H9 (cell line): ENCODE measurements around the gene ISYNA1. TPM values are rescaled to one million over a fixed set of nuclear protein-coding genes. Genes with fewer than 3 reads are reported as not detected.

Experiments used
- DNase-seq: peaks from one replicate; pipeline ENCODE4 v3.0.0-alpha.2; 2017
- H2AFZ ChIP-seq: one replicate; pipeline ENCODE4 v1.6.1; 2013; ENCODE audit warnings: mild to moderate bottlenecking, low read length, control low read depth, moderate library complexity
- H2AK5ac ChIP-seq: 2 replicates; pipeline ENCODE4 v1.6.1; 2013; ENCODE audit warnings: low read length, control low read depth, mixed read lengths; ENCODE audit not compliant: insufficient read length
- H2BK120ac ChIP-seq: one replicate; pipeline ENCODE4 v1.6.1; 2013; ENCODE audit warnings: low read depth, mild to moderate bottlenecking, low read length, control low read depth, inconsistent platforms; ENCODE audit not compliant: poor library complexity, severe bottlenecking
- H2BK12ac ChIP-seq: 2 replicates; pipeline ENCODE4 v1.6.1; 2013; ENCODE audit warnings: low read length, control low read depth, mixed read lengths, low read depth; ENCODE audit not compliant: insufficient read length
- H2BK15ac ChIP-seq: 2 replicates; pipeline ENCODE4 v1.6.1; 2013; ENCODE audit warnings: low read depth, low read length, control low read depth
- H2BK20ac ChIP-seq: one replicate; pipeline ENCODE4 v1.6.1; 2013; ENCODE audit warnings: low read depth, mild to moderate bottlenecking, low read length, control low read depth, inconsistent platforms; ENCODE audit not compliant: poor library complexity, severe bottlenecking
- H2BK5ac ChIP-seq: 2 replicates; pipeline ENCODE4 v1.6.1; 2013; ENCODE audit warnings: low read length, control low read depth, mixed read lengths; ENCODE audit not compliant: insufficient read length
- H3K14ac ChIP-seq: 2 replicates; pipeline ENCODE4 v1.6.1; 2013; ENCODE audit warnings: low read length, control low read depth; ENCODE audit not compliant: insufficient read depth
- H3K18ac ChIP-seq: 2 replicates; pipeline ENCODE4 v1.6.1; 2013; ENCODE audit warnings: low read depth, mild to moderate bottlenecking, mixed read lengths, low read length, control low read depth; ENCODE audit not compliant: insufficient read length
- H3K23ac ChIP-seq: 2 replicates; pipeline ENCODE4 v1.6.1; 2013; ENCODE audit warnings: low read length, control low read depth, mixed read lengths, low read depth; ENCODE audit not compliant: insufficient read length
- H3K23me2 ChIP-seq: 2 replicates; pipeline ENCODE4 v1.6.1; 2013; ENCODE audit warnings: low read depth, mild to moderate bottlenecking, mixed read lengths, low read length, control low read depth; ENCODE audit not compliant: insufficient read length, poor library complexity, severe bottlenecking
- H3K27ac ChIP-seq: 2 replicates; pipeline ENCODE4 v1.5.1; 2013; ENCODE audit warnings: low read length, control low read depth, mixed read lengths, low read depth; ENCODE audit not compliant: insufficient read length
- H3K27me3 ChIP-seq: 2 replicates; pipeline ENCODE4 v1.6.1; 2013; ENCODE audit warnings: low read length, control low read depth, inconsistent platforms; ENCODE audit not compliant: insufficient read depth
- H3K4ac ChIP-seq: 2 replicates; pipeline ENCODE4 v1.6.1; 2013; ENCODE audit warnings: low read depth, mild to moderate bottlenecking, control low read depth, inconsistent platforms, low read length, moderate library complexity
- H3K4me1 ChIP-seq: 2 replicates; pipeline ENCODE4 v1.6.1; 2013; ENCODE audit warnings: low read length, control low read depth, inconsistent platforms; ENCODE audit not compliant: insufficient read depth
- H3K4me2 ChIP-seq: 2 replicates; pipeline ENCODE4 v1.6.1; 2013; ENCODE audit warnings: low read length, control low read depth, mixed read lengths; ENCODE audit not compliant: insufficient read length, insufficient read depth
- H3K56ac ChIP-seq: 2 replicates; pipeline ENCODE4 v1.6.1; 2013; ENCODE audit warnings: low read depth, mild to moderate bottlenecking, mixed read lengths, low read length, control low read depth; ENCODE audit not compliant: insufficient read length
- H3K79me1 ChIP-seq: 2 replicates; pipeline ENCODE4 v1.6.1; 2013; ENCODE audit warnings: low read depth, mild to moderate bottlenecking, moderate library complexity, low read length, control low read depth, inconsistent platforms; ENCODE audit not compliant: insufficient read depth, poor library complexity, severe bottlenecking
- H3K79me2 ChIP-seq: 2 replicates; pipeline ENCODE4 v1.6.1; 2013; ENCODE audit warnings: low read length, control low read depth, inconsistent platforms; ENCODE audit not compliant: insufficient read depth
- H3K9ac ChIP-seq: 2 replicates; pipeline ENCODE4 v1.6.1; 2013; ENCODE audit warnings: low read length, control low read depth, mixed read lengths; ENCODE audit not compliant: insufficient read length; ENCODE audit errors: extremely low read depth
- H3K9me3 ChIP-seq: one replicate; pipeline ENCODE4 v1.6.1; 2013; ENCODE audit warnings: low read depth, low read length, inconsistent platforms; ENCODE audit not compliant: control insufficient read depth
- H3T11ph ChIP-seq: one replicate; pipeline ENCODE4 v1.6.1; 2013; ENCODE audit warnings: mild to moderate bottlenecking, low read length, control low read depth, inconsistent platforms
- H4K20me1 ChIP-seq: one replicate; pipeline ENCODE4 v1.6.1; 2013; ENCODE audit not compliant: control insufficient read depth, insufficient read length, insufficient read depth
- H4K5ac ChIP-seq: 2 replicates; pipeline ENCODE4 v1.6.1; 2013; ENCODE audit warnings: low read depth, mild to moderate bottlenecking, mixed read lengths, low read length, control low read depth; ENCODE audit not compliant: insufficient read length
- H4K8ac ChIP-seq: replicated peaks from 2 replicates; pipeline ENCODE4 v1.6.1; 2013; ENCODE audit warnings: low read length, control low read depth, mixed read lengths, low read depth; ENCODE audit not compliant: insufficient read length
- H4K91ac ChIP-seq: 2 replicates; pipeline ENCODE4 v1.6.1; 2013; ENCODE audit warnings: low read depth, mild to moderate bottlenecking, moderate library complexity, mixed read lengths, low read length, control low read depth; ENCODE audit not compliant: insufficient read length
- H3K27ac Mint-ChIP-seq, 3 experiments: 2 replicates in 2 of 3; 3 replicates in 1 of 3; pipeline ENCODE4 v1.8.0; 2020 to 2021; ENCODE audit warnings: mixed read lengths in 3 of 3, mild to moderate bottlenecking in 1 of 3, moderate library complexity in 1 of 3
- H3K27me3 Mint-ChIP-seq: 2 replicates; pipeline ENCODE4 v1.8.0; 2021; ENCODE audit warnings: low read depth, mild to moderate bottlenecking, moderate library complexity, mixed read lengths
- H3K36me3 Mint-ChIP-seq, 3 experiments: 2 replicates in 2 of 3; 3 replicates in 1 of 3; pipeline ENCODE4 v1.8.0; 2020 to 2021; ENCODE audit warnings: low read depth in 3 of 3, mixed read lengths in 3 of 3; ENCODE audit not compliant: insufficient read depth in 1 of 3
- H3K4me1 Mint-ChIP-seq, 2 experiments: 2 replicates each; pipeline ENCODE4 v1.8.0; 2020; ENCODE audit warnings: mixed read lengths in 2 of 2
- H3K4me3 Mint-ChIP-seq, 2 experiments: 2 replicates in 1 of 2; 3 replicates in 1 of 2; pipeline ENCODE4 v1.8.0; 2020 to 2021; ENCODE audit warnings: mild to moderate bottlenecking in 2 of 2, mixed read lengths in 2 of 2, moderate library complexity in 1 of 2
- H3K9me3 Mint-ChIP-seq, 2 experiments: 2 replicates in 1 of 2; 3 replicates in 1 of 2; pipeline ENCODE4 v1.8.0; 2020; ENCODE audit warnings: mild to moderate bottlenecking in 2 of 2, mixed read lengths in 2 of 2, moderate library complexity in 1 of 2
- CTCF ChIP-seq: fragments of 200-600 bp; sonication (generic); conservative IDR thresholded peaks from 3 replicates; pipeline ENCODE4 v1.8.0; 2021; ENCODE audit warnings: antibody characterized with exemption, mild to moderate bottlenecking
- WGBS: extraction: QIAGEN DNeasy Blood & Tissue Kit; methylation state at CpG from one replicate; pipeline ENCODE4 v1.1.7; 2013; ENCODE audit warnings: missing lambda C conversion rate, low lambda C conversion rate, mixed read lengths; ENCODE audit not compliant: insufficient read length; ENCODE audit errors: extremely low coverage; 5-methylcytosine and 5-hydroxymethylcytosine counted together
- total RNA-seq: library from RNA; stranded (reverse); gene quantifications from 2 replicates; pipeline ENCODE4 v1.2.1, GENCODE V29; 2021

Gene ISYNA1
- total RNA-seq, 1 experiment from 2014 or later: 241 TPM

DNA sequence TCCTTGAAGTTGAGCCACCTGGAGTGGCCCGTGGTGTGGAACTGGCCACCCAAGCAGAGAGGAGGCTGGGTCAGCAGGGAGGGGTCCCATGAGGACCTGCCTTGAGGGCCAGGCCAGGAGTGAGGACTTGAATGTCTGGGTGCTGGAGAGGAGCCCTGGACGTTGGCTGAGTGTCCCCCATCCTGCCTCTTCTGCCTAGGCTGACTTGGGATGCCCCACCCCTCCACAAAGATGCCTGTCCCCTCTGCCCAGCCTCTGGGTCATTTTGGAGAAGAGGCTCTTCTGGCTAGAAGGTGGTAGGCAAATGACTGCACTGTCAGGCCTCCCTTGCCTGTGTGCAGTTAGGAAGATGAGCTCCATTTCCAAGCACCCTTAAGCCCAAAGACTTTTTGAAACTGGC lies 17.0 kb downstream of the ISYNA1 start:
- Histone ChIP-seq H4K20me1 (no peaks in the 10 kb centered on the region), H4K91ac (no peak overlapping the region), H3K14ac (no peak overlapping the region; the same call in 1 of the 2 replicates), H2BK5ac (no peak overlapping the region), H3K9me3 (no peaks in the 10 kb centered on the region), H3T11ph (no peak overlapping the region), H3K79me1 (no peaks in the 10 kb centered on the region), H2BK15ac (no peak overlapping the region), H3K27ac (no peak overlapping the region), H3K4me2 (no peak overlapping the region), H2BK12ac (no peak overlapping the region), H4K8ac (no peak overlapping the region), H3K4me1 (peaks cover 8% of the 10 kb centered on the region; the same call in 1 of the 2 replicates), H4K5ac (no peak overlapping the region), H3K18ac (no peak overlapping the region), H3K23me2 (peaks cover 14% of the 10 kb centered on the region), H3K4ac (no peak overlapping the region), H2AK5ac (no peak overlapping the region), H2BK120ac (no peak overlapping the region), H3K23ac (no peak overlapping the region), H2BK20ac (no peak overlapping the region), H2AFZ (no peak overlapping the region), H3K27me3 (no peaks in the 10 kb centered on the region; the same call in 1 of the 2 replicates), H3K79me2 (no peaks in the 10 kb centered on the region), H3K9ac (no peak overlapping the region), H3K56ac (no peak overlapping the region)
- no peak for DNase-seq
- Mint-ChIP-seq H3K4me3 (peak overlapping the region; percentile 72 to 83; a peak in 4 of 5 replicates), H3K27ac (no peak overlapping the region), H3K27me3 (peaks cover 53% of the 10 kb centered on the region), H3K9me3 (no peaks in the 10 kb centered on the region; a peak in 2 of 5 replicates), H3K36me3 (peaks cover 0 to 5% (median 0%) of the 10 kb centered on the region in 3 experiments; a peak in 1 of 7 replicates), H3K4me1 (peaks cover 49 to 65% of the 10 kb centered on the region in 2 experiments)
- TF ChIP-seq CTCF: no peak
- WGBS: no CpG with 5 or more reads among the region's 2 CpGs
